Mesodermal cell (in vitro differentiated cells): ENCODE results near the gene PHACTR1.
"Not testable (repeated sequence)": the region's sequence is repeated elsewhere in the genome, so short reads cannot be mapped to it uniquely, and the experiment has no call there.

Source experiments
- H3K27ac ChIP-seq: 2 replicates; pipeline ENCODE4 v1.7.0; 2013; ENCODE audit warnings: mild to moderate bottlenecking, low read depth, low read length, moderate library complexity; ENCODE audit not compliant: severe bottlenecking
- H3K36me3 ChIP-seq: 2 replicates; pipeline ENCODE4 v1.7.1; 2013; ENCODE audit warnings: mild to moderate bottlenecking, low read length, moderate library complexity; ENCODE audit not compliant: control insufficient read depth, insufficient read depth
- H3K4me1 ChIP-seq: one replicate; pipeline ENCODE4 v1.7.1; 2013; ENCODE audit warnings: mild to moderate bottlenecking, low read length; ENCODE audit not compliant: insufficient read depth, control insufficient read depth, poor library complexity, severe bottlenecking
- H3K4me3 ChIP-seq: 2 replicates; pipeline ENCODE4 v1.7.0; 2013; ENCODE audit warnings: low read length, control low read depth, mild to moderate bottlenecking; ENCODE audit not compliant: insufficient read depth, poor library complexity, severe bottlenecking; ENCODE audit errors: extremely low read depth
- H3K9me3 ChIP-seq: 2 replicates; pipeline ENCODE4 v1.7.1; 2013; ENCODE audit warnings: mild to moderate bottlenecking, low read length, moderate library complexity; ENCODE audit not compliant: control insufficient read depth
- WGBS, 2 experiments: methylation state at CpG; one replicate each; pipeline ENCODE4 v1.1.5; 2013; ENCODE audit warnings: missing lambda C conversion rate in 2 of 2; ENCODE audit not compliant: insufficient coverage in 2 of 2; 5-methylcytosine and 5-hydroxymethylcytosine counted together

The PHACTR1 gene

GRCh38 chr6:12748815-12749521, 32.4 kb downstream of the PHACTR1 start:
- Histone ChIP-seq H3K36me3 (no peaks in the 10 kb centered on the region), H3K9me3 (peaks cover 7% of the 10 kb centered on the region), H3K27ac (no peak overlapping the region), H3K4me1 (peaks cover 5% of the 10 kb centered on the region), H3K4me3 (peak overlapping the region; percentile 57)
- WGBS, 2 experiments = 1% methylated on average over 21 to 22 of the region's 23 CpGs

DNA sequence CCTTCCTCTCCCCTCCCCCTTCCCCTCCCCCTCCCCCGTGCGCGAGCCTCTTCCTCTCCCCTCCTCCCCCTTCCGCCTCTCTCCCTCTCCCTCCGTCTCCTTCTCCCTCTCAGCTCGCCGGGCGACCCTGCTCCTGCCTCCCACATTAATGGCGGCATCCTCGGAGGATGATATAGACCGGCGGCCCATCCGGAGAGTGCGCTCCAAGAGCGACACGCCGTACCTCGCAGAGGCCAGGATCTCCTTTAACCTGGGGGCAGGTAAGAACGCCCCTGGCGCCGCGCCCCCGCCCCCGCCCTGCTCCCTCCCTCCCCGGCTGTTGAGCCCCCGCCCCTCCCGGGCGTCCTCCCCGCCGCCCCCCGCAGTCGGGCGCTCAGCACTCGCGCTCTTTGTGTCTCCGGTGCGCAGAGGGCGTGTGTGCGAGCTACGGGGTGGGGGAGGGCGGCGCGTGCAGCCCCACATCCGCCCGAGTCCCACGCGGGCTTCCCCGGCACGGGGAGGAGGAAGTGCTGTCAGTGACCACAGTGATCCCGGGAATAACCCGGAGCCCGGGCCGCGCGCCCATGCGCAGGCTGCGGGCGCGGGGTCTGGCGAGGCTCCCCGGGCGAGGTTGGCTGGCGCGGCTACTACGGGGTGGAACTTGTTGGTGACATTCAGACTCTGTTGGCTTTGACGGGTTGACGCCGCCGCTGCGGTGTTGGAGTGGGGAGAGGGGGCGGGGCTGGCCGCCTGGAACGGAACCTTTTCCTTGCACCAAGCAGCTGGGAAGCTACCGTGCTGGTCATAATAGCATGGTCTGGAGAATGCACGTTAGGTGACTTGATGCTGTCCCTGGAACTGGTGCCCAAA, 33.2 kb downstream of the PHACTR1 start:
- WGBS, 2 experiments = 0 to 1% methylated on average over 33 to 39 of the region's 75 CpGs
- no peak overlapping the region for H3K27ac ChIP-seq
- H3K36me3 ChIP-seq = no peaks in the 10 kb centered on the region
- H3K4me1 ChIP-seq = peaks cover 5% of the 10 kb centered on the region
- peaks cover 7% of the 10 kb centered on the region for H3K9me3 ChIP-seq
- H3K4me3 ChIP-seq = peak overlapping the region; percentile 57

- H3K27ac ChIP-seq = no peak overlapping the region
- H3K4me3 ChIP-seq = peak overlapping the region; percentile 57
- H3K9me3 ChIP-seq = no peaks in the 10 kb centered on the region
- WGBS, 2 experiments = 20 to 27% methylated on average over 4 of the region's 4 CpGs
- H3K36me3 ChIP-seq = no peaks in the 10 kb centered on the region
- peaks cover 5% of the 10 kb centered on the region for H3K4me1 ChIP-seq
Measured at GRCh38 chr6:12750416-12750815, 33.8 kb downstream of the PHACTR1 start.

- no peak overlapping the region for H3K27ac ChIP-seq
- H3K4me1 ChIP-seq = peaks cover 5% of the 10 kb centered on the region
- no peaks in the 10 kb centered on the region for H3K36me3 ChIP-seq
- no peak overlapping the region for H3K4me3 ChIP-seq
- H3K9me3 ChIP-seq = no peaks in the 10 kb centered on the region
- WGBS, 2 experiments = 67 to 79% methylated on average over 8 to 9 of the region's 10 CpGs
Measured at GRCh38 chr6:12751694-12752325, 35.2 kb downstream of the PHACTR1 start.

- no peaks in the 10 kb centered on the region for H3K9me3 ChIP-seq
- H3K4me1 ChIP-seq = peaks cover 5% of the 10 kb centered on the region
- H3K4me3 ChIP-seq = no peak overlapping the region
- WGBS, 2 experiments = 100% methylated on average over 1 of the region's 2 CpGs; no CpG with 5 or more reads in 1 of the 2 experiments
- no peak overlapping the region for H3K27ac ChIP-seq
- H3K36me3 ChIP-seq = no peaks in the 10 kb centered on the region
Measured at GRCh38 chr6:12753036-12753435, 36.5 kb downstream of the PHACTR1 start.

- no peaks in the 10 kb centered on the region for H3K36me3 ChIP-seq
- no peak overlapping the region for H3K4me3 ChIP-seq
- H3K27ac ChIP-seq = no peak overlapping the region
- H3K4me1 ChIP-seq = no peaks in the 10 kb centered on the region
- no peaks in the 10 kb centered on the region for H3K9me3 ChIP-seq
- WGBS, 2 experiments = 100% methylated on average over 1 of the region's 3 CpGs
Measured at GRCh38 chr6:12760226-12760625, 43.7 kb downstream of the PHACTR1 start.

DNA sequence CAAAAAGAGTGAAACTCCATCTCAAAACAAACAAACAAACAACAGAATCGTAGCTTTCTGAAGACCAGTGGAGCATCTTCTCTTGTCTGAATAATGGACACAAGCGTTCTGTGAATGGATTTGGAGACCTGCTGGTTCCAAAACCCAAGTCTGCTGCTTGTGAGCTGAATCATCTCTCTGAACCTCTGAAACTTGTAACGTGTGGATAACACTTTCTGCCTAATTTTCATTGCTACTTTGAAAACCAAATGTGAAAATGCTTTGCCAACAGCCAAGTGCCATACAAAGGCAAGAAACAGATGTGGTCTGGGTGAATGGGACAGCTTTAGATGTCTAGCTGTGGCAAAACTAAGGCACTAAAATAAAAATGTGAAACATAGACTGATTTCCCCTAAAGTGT, 44.3 kb downstream of the PHACTR1 start:
- H3K36me3 ChIP-seq = no peaks in the 10 kb centered on the region
- no peaks in the 10 kb centered on the region for H3K4me1 ChIP-seq
- H3K4me3 ChIP-seq = no peak overlapping the region
- H3K9me3 ChIP-seq = no peaks in the 10 kb centered on the region
- WGBS, 2 experiments = 89 to 95% methylated on average over 3 of the region's 3 CpGs
- H3K27ac ChIP-seq = no peak overlapping the region

GRCh38 chr6:12761376-12762115, 45.0 kb downstream of the PHACTR1 start:
- H3K9me3 ChIP-seq = no peaks in the 10 kb centered on the region
- H3K4me1 ChIP-seq = no peaks in the 10 kb centered on the region
- WGBS, 2 experiments = 77 to 84% methylated on average over 7 to 8 of the region's 9 CpGs
- no peaks in the 10 kb centered on the region for H3K36me3 ChIP-seq
- H3K27ac ChIP-seq = no peak overlapping the region
- H3K4me3 ChIP-seq = no peak overlapping the region

DNA sequence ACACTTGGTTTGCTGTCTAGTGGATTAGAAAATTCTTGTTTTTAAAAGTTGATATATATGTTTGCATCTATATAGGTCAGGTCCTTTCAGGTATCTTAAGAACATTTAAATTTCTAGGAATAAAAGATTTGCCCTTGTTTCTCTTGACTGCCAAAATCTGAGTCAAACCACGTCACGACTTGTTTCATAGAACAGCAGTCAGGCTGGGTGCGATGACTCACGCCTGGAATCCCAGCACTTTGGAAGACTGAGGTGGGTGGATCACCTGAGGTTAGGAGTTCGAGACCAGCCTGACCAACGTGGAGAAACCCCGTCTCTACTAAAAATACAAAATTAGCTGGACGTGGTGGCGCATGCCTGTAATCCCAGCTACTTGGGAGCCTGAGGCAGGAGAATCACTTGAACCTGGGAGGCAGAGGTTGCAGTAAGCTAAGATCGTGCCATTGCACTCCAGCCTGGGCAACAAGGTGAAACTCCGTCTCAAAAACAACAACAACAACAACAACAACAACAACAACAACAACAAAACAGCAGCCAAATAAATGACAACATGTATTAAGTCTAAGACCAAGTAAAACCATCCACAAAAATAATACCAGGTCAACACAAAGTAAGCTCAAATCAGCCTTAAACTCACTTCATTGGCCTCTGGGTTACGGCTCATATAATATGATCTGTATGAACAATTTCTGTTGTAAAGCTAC, 46.3 kb downstream of the PHACTR1 start:
- H3K9me3 ChIP-seq, H3K4me3 ChIP-seq, H3K4me1 ChIP-seq, H3K27ac ChIP-seq, H3K36me3 ChIP-seq: not testable (repeated sequence)
- 90 to 95% methylated on average over 4 to 10 of the region's 12 CpGs for WGBS, 2 experiments

DNA sequence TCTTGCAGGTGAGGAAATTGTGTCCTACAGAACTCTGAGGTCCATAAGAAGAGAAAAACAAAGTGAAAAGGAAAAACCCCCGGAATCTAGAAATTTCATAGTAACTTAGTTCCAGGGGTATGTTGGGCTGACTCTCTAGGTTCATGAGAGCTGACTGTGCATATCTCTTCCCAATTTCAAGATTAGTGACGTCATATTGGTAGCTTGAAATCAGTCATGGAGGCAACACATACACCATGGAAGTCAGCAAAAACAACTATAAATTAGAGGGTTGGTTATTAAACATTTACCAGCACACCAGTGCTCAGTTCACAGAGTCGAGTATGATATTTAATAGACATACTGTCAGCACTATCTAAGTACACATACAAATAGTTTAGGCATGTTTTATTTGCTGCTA, 49.8 kb downstream of the PHACTR1 start:
- H3K4me3 ChIP-seq = no peak overlapping the region
- WGBS, 2 experiments = 100% methylated on average over 1 of the region's 3 CpGs
- no peak overlapping the region for H3K27ac ChIP-seq
- no peaks in the 10 kb centered on the region for H3K9me3 ChIP-seq
- H3K36me3 ChIP-seq = no peaks in the 10 kb centered on the region
- H3K4me1 ChIP-seq = no peaks in the 10 kb centered on the region
